Measurements from ENCODE around the gene EGLN2.
"Not testable (repeated sequence)": the region's sequence is repeated elsewhere in the genome, so short reads cannot be mapped to it uniquely, and the experiment has no call there.

EGLN2 gene

GRCh38 chr19:40762754-40763470, 36.1 kb upstream of the EGLN2 start:
- peaks cover 84% of the 10 kb centered on the region for H3K36me3 ChIP-seq (ENCODE audit: insufficient read depth, low read length)
- H3K9me3 ChIP-seq (replicated peaks; ENCODE audit: low read length): no peaks in the 10 kb centered on the region
- no peaks in the 10 kb centered on the region for H3K4me1 ChIP-seq (ENCODE audit: control insufficient read depth, insufficient read depth, low read length)
- no peaks in the 10 kb centered on the region for H3K27me3 ChIP-seq (ENCODE audit: control insufficient read depth, insufficient read depth, low read length)
- H3K4me2 ChIP-seq (ENCODE audit: low read length): no peak overlapping the region
- no peak overlapping the region for H3K9ac ChIP-seq (ENCODE audit: low read depth, low read length)
- H3K4me3 ChIP-seq (ENCODE audit: low read length): no peak overlapping the region

DNA sequence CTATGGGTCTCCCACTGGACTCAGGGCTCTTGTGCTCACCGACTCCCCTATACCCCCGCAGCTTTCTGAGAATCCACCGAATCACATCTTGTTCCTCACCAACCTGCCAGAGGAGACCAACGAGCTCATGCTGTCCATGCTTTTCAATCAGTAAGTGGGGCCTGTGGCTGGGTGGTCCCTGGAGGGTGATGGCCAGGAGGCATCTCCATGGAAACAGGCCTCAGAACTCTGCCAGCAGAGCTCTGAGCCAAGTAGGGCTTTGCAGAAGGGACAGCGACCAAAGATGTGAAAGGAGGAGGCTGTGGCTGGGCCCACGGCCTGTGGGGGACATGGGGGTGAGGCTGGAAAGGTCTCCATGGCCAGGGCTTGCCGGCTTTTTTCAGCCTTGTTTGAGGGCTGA, 35.5 kb upstream of the EGLN2 start:
- H3K4me2 ChIP-seq (ENCODE audit: low read length): no peak overlapping the region
- H3K4me3 ChIP-seq (ENCODE audit: low read length): no peak overlapping the region
- no peaks in the 10 kb centered on the region for H3K9me3 ChIP-seq (replicated peaks; ENCODE audit: low read length)
- peaks cover 79% of the 10 kb centered on the region for H3K36me3 ChIP-seq (ENCODE audit: insufficient read depth, low read length)
- H3K4me1 ChIP-seq (ENCODE audit: control insufficient read depth, insufficient read depth, low read length): no peaks in the 10 kb centered on the region
- no peak overlapping the region for H3K9ac ChIP-seq (ENCODE audit: low read depth, low read length)
- H3K27me3 ChIP-seq (ENCODE audit: control insufficient read depth, insufficient read depth, low read length): no peaks in the 10 kb centered on the region

DNA sequence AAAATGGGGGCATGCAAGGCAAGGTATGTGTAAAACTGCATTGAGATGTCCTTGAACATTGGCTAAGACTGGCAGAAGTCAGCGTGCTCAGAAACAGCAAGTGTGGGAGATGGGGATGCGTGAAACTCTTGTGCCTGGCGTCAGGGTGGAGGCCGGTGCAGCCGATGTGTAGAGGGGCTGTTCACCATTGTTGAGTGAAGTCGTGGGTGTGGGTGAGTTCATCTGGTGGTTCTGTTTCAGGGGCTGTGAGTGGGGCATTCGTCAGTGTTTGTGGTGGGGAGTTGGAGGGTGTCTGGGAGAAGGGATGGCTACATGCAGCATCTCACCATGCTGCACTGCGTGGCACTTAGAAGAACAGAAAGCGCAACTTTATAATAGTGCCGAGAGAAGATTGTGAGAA, 35.0 kb upstream of the EGLN2 start:
- Histone ChIP-seq H3K27me3 (ENCODE audit: control insufficient read depth, insufficient read depth, low read length) (no peaks in the 10 kb centered on the region), H3K4me2 (ENCODE audit: low read length) (no peak overlapping the region), H3K4me1 (ENCODE audit: control insufficient read depth, insufficient read depth, low read length) (no peaks in the 10 kb centered on the region), H3K9me3 (replicated peaks; ENCODE audit: low read length) (no peaks in the 10 kb centered on the region), H3K4me3 (ENCODE audit: low read length) (no peak overlapping the region), H3K9ac (ENCODE audit: low read depth, low read length) (no peak overlapping the region), H3K36me3 (ENCODE audit: insufficient read depth, low read length) (peaks cover 78% of the 10 kb centered on the region)

GRCh38 chr19:40766385-40766784, 32.6 kb upstream of the EGLN2 start:
- H3K9ac ChIP-seq (ENCODE audit: low read depth, low read length); H3K4me1 ChIP-seq (ENCODE audit: control insufficient read depth, insufficient read depth, low read length); H3K9me3 ChIP-seq (replicated peaks; ENCODE audit: low read length); H3K27me3 ChIP-seq (ENCODE audit: control insufficient read depth, insufficient read depth, low read length); H3K4me3 ChIP-seq (ENCODE audit: low read length); H3K4me2 ChIP-seq (ENCODE audit: low read length): not testable (repeated sequence)
- peaks cover 54% of the 10 kb centered on the region for H3K36me3 ChIP-seq (ENCODE audit: insufficient read depth, low read length)

- no peak overlapping the region for H3K4me3 ChIP-seq (ENCODE audit: low read length)
Measured at GRCh38 chr19:40768869-40769268, 30.1 kb upstream of the EGLN2 start.

GRCh38 chr19:40771101-40771862, 27.7 kb upstream of the EGLN2 start:
- H3K36me3 ChIP-seq (ENCODE audit: insufficient read depth, low read length); H3K4me3 ChIP-seq (ENCODE audit: low read length); H3K27me3 ChIP-seq (ENCODE audit: control insufficient read depth, insufficient read depth, low read length): not testable (repeated sequence)

More at GRCh38 chr19:40768869-40769268, 30.1 kb upstream of the EGLN2 start:
- Histone ChIP-seq H3K27me3 (ENCODE audit: control insufficient read depth, insufficient read depth, low read length) (no peaks in the 10 kb centered on the region), H3K36me3 (ENCODE audit: insufficient read depth, low read length) (peaks cover 29% of the 10 kb centered on the region), H3K4me2 (ENCODE audit: low read length) (no peak overlapping the region), H3K9ac (ENCODE audit: low read depth, low read length) (no peak overlapping the region), H3K4me1 (ENCODE audit: control insufficient read depth, insufficient read depth, low read length) (no peaks in the 10 kb centered on the region), H3K9me3 (replicated peaks; ENCODE audit: low read length) (no peaks in the 10 kb centered on the region)

GRCh38 chr19:40774916-40775631, 23.9 kb upstream of the EGLN2 start, which contains the start of gene MIA:
TSS of gene MIA (plus strand) at chr19:40775521. CDS start at chr19:40775543, 22 bp downstream.
- no peaks in the 10 kb centered on the region for H3K9me3 ChIP-seq (replicated peaks; ENCODE audit: low read length)
- H3K9ac ChIP-seq (ENCODE audit: low read depth, low read length): no peak within 1 kb of the TSS
- peaks cover 14% of the 10 kb centered on the region for H3K4me1 ChIP-seq (ENCODE audit: control insufficient read depth, insufficient read depth, low read length)
- no peak within 1 kb of the TSS for H3K4me3 ChIP-seq (ENCODE audit: low read length)
- no peak within 1 kb of the TSS for H3K4me2 ChIP-seq (ENCODE audit: low read length)
- H3K36me3 ChIP-seq (ENCODE audit: insufficient read depth, low read length): no peaks in the 10 kb centered on the region
- H3K27me3 ChIP-seq (ENCODE audit: control insufficient read depth, insufficient read depth, low read length): no peaks in the 10 kb centered on the region

More at GRCh38 chr19:40771101-40771862, 27.7 kb upstream of the EGLN2 start:
- H3K4me1 ChIP-seq (ENCODE audit: control insufficient read depth, insufficient read depth, low read length); H3K9ac ChIP-seq (ENCODE audit: low read depth, low read length); H3K9me3 ChIP-seq (replicated peaks; ENCODE audit: low read length); H3K4me2 ChIP-seq (ENCODE audit: low read length): not testable (repeated sequence)

DNA sequence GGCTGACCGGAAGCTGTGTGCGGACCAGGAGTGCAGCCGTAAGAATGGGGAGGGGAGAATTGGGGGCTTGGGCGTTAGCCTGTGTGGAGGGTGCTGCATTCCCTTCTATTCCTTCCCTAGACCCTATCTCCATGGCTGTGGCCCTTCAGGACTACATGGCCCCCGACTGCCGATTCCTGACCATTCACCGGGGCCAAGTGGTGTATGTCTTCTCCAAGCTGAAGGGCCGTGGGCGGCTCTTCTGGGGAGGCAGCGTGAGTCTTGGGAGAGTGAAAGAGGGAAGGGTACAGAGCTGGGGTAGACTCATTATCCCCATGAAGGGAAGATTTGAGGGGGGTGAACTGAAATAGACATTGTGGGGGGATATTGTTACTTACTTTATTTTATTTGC, 23.4 kb upstream of the EGLN2 start:
- Histone ChIP-seq H3K9me3 (replicated peaks; ENCODE audit: low read length) (no peaks in the 10 kb centered on the region), H3K4me3 (ENCODE audit: low read length) (no peak overlapping the region), H3K9ac (ENCODE audit: low read depth, low read length) (no peak overlapping the region), H3K27me3 (ENCODE audit: control insufficient read depth, insufficient read depth, low read length) (no peaks in the 10 kb centered on the region), H3K36me3 (ENCODE audit: insufficient read depth, low read length) (no peaks in the 10 kb centered on the region), H3K4me2 (ENCODE audit: low read length) (no peak overlapping the region), H3K4me1 (ENCODE audit: control insufficient read depth, insufficient read depth, low read length) (peaks cover 14% of the 10 kb centered on the region)

GRCh38 chr19:40776364-40776763, 22.6 kb upstream of the EGLN2 start:
- H3K9ac ChIP-seq (ENCODE audit: low read depth, low read length): no peak overlapping the region
- no peaks in the 10 kb centered on the region for H3K36me3 ChIP-seq (ENCODE audit: insufficient read depth, low read length)
- H3K4me1 ChIP-seq (ENCODE audit: control insufficient read depth, insufficient read depth, low read length): peaks cover 14% of the 10 kb centered on the region
- no peaks in the 10 kb centered on the region for H3K27me3 ChIP-seq (ENCODE audit: control insufficient read depth, insufficient read depth, low read length)
- H3K4me3 ChIP-seq (ENCODE audit: low read length): no peak overlapping the region
- no peaks in the 10 kb centered on the region for H3K9me3 ChIP-seq (replicated peaks; ENCODE audit: low read length)
- no peak overlapping the region for H3K4me2 ChIP-seq (ENCODE audit: low read length)

DNA sequence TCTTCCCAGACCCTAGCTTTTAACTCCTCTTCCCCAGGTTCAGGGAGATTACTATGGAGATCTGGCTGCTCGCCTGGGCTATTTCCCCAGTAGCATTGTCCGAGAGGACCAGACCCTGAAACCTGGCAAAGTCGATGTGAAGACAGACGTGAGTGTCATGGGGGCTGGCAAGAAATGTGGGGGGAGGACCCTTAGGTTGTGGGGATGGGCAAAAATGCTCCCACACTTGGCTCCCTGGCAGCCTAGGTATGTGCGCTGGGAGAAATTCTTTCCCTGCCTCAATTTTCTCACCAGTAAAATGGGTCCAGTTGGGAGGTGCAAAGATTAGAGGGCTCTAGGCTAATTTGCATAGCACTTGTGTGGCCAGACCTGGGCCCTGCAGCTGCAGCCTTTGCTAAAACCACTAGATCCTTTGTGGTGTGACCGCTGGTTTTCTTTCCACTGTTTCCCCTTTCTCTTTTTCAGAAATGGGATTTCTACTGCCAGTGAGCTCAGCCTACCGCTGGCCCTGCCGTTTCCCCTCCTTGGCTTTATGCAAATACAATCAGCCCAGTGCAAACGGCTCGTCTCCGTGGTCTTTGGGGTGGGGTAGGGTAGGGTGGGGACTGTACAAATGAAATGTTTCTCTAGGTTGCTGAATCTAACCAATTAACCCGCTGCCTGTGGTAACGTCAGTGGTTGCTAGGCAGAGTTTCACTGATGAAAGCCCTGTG, 21.9 kb upstream of the EGLN2 start:
- Histone ChIP-seq H3K4me1 (ENCODE audit: control insufficient read depth, insufficient read depth, low read length) (peaks cover 14% of the 10 kb centered on the region), H3K9ac (ENCODE audit: low read depth, low read length) (peak overlapping the region; percentile 88), H3K4me3 (ENCODE audit: low read length) (peak overlapping the region; percentile 83), H3K27me3 (ENCODE audit: control insufficient read depth, insufficient read depth, low read length) (no peaks in the 10 kb centered on the region), H3K4me2 (ENCODE audit: low read length) (peak overlapping the region; percentile 97), H3K36me3 (ENCODE audit: insufficient read depth, low read length) (no peaks in the 10 kb centered on the region), H3K9me3 (replicated peaks; ENCODE audit: low read length) (no peaks in the 10 kb centered on the region)

GRCh38 chr19:40777645-40777936, 21.4 kb upstream of the EGLN2 start:
- H3K4me2 ChIP-seq (ENCODE audit: low read length): peak overlapping the region; percentile 97
- H3K9ac ChIP-seq (ENCODE audit: low read depth, low read length): peak overlapping the region; percentile 88
- H3K4me1 ChIP-seq (ENCODE audit: control insufficient read depth, insufficient read depth, low read length): peaks cover 14% of the 10 kb centered on the region
- H3K4me3 ChIP-seq (ENCODE audit: low read length): peak overlapping the region; percentile 83
- no peaks in the 10 kb centered on the region for H3K9me3 ChIP-seq (replicated peaks; ENCODE audit: low read length)
- H3K36me3 ChIP-seq (ENCODE audit: insufficient read depth, low read length): no peaks in the 10 kb centered on the region
- H3K27me3 ChIP-seq (ENCODE audit: control insufficient read depth, insufficient read depth, low read length): no peaks in the 10 kb centered on the region
